ENCODE results near the gene SLX4.

The SLX4 gene

GRCh38 chr16:3550851-3551847 lies 60.3 kb downstream of the SLX4 start:
- Histone ChIP-seq H3K36me3 (replicated peaks in 1 of 2; ENCODE audit: control insufficient read depth in 2 of 2, insufficient read depth in 2 of 2, low read length in 2 of 2) (no peaks in the 10 kb centered on the region), H2BK15ac (ENCODE audit: low read length) (no peak overlapping the region), H3K14ac (ENCODE audit: low read length) (no peak overlapping the region), H3K9ac (ENCODE audit: low read depth, low read length, poor library complexity) (no peak overlapping the region), H2AK5ac (ENCODE audit: low read depth, low read length) (no peak overlapping the region), H2AFZ (ENCODE audit: low read length) (no peak overlapping the region), H3K79me1 (ENCODE audit: low read depth, low read length) (no peaks in the 10 kb centered on the region), H3K18ac (ENCODE audit: low read length) (no peak overlapping the region), H4K91ac (ENCODE audit: low read depth, low read length, poor library complexity) (no peak overlapping the region), H3K23ac (ENCODE audit: low read depth, low read length, poor library complexity) (no peak overlapping the region), H3K4ac (ENCODE audit: low read length) (no peak overlapping the region), H4K8ac (ENCODE audit: low read depth, low read length) (no peak overlapping the region), H3K4me2 (ENCODE audit: insufficient read depth, low read length, poor library complexity, severe bottlenecking) (no peak overlapping the region), H3K9me3 (replicated peaks in 1 of 2; ENCODE audit: control insufficient read depth in 2 of 2, insufficient read depth in 1 of 2, low read depth in 1 of 2, low read length in 2 of 2) (no peaks in the 10 kb centered on the region), H3K4me3 (ENCODE audit: low read length in 2 of 2) (no peak overlapping the region), H2BK120ac (ENCODE audit: low read depth, low read length) (no peak overlapping the region), H2BK5ac (ENCODE audit: low read length) (no peak overlapping the region), H3K27ac (replicated peaks; ENCODE audit: low read length) (no peak overlapping the region), H3K4me1 (ENCODE audit: control insufficient read depth in 2 of 2, insufficient read depth in 1 of 2, low read depth in 1 of 2, low read length in 2 of 2) (peaks cover 2 to 4% of the 10 kb centered on the region in 2 donors), H2BK12ac (ENCODE audit: low read length) (no peak overlapping the region), H3K27me3 (ENCODE audit: control insufficient read depth in 3 of 3, insufficient read depth in 3 of 3, low read depth in 1 of 3, low read length in 3 of 3) (peaks cover 0 to 2% (median 0%) of the 10 kb centered on the region in 3 experiments)
- DNase-seq (ENCODE audit: low spot score) = no peak
- 94 to 100% methylated on average over 2 to 4 of the region's 6 CpGs for WGBS, 2 donors (ENCODE audit: extremely low coverage in 2 of 2, insufficient read length in 2 of 2, insufficient replicate concordance in 1 of 2)

DNA sequence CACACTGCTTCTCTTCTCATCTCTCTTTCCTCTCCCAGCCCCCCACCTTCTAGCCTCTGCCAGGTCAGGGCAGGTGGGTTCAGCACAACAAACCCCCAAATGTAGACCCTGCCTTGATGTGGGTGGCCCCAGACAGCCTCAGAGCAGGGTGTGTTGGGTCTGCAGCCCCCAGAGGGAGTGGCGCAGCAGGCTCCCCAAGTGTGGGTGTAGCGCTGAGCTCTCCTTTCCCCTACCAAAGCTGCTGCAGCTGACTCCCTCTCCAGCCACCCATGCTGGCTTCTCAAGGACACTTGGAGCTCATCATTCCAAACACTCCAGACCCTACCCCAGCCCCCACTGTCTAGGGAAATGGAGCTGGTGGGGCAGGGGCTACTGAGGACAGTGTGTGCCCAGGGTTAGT lies 61.5 kb downstream of the SLX4 start:
- H3K9me3 ChIP-seq (replicated peaks in 1 of 2; ENCODE audit: control insufficient read depth in 2 of 2, insufficient read depth in 1 of 2, low read depth in 1 of 2, low read length in 2 of 2) = no peaks in the 10 kb centered on the region
- no peak overlapping the region for H3K4me3 ChIP-seq (ENCODE audit: low read length in 2 of 2)
- H4K8ac ChIP-seq (ENCODE audit: low read depth, low read length) = no peak overlapping the region
- H2AFZ ChIP-seq (ENCODE audit: low read length) = no peak overlapping the region
- no peak for DNase-seq (ENCODE audit: low spot score)
- H4K91ac ChIP-seq (ENCODE audit: low read depth, low read length, poor library complexity) = no peak overlapping the region
- no peak overlapping the region for H2BK120ac ChIP-seq (ENCODE audit: low read depth, low read length)
- no peaks in the 10 kb centered on the region for H3K79me1 ChIP-seq (ENCODE audit: low read depth, low read length)
- H3K4me2 ChIP-seq (ENCODE audit: insufficient read depth, low read length, poor library complexity, severe bottlenecking) = no peak overlapping the region
- H3K18ac ChIP-seq (ENCODE audit: low read length) = peak overlapping the region; percentile 69
- H3K27me3 ChIP-seq (ENCODE audit: control insufficient read depth in 3 of 3, insufficient read depth in 3 of 3, low read depth in 1 of 3, low read length in 3 of 3) = peaks cover 0 to 2% (median 0%) of the 10 kb centered on the region in 3 experiments
- H3K27ac ChIP-seq (replicated peaks; ENCODE audit: low read length) = no peak overlapping the region
- peaks cover 2 to 4% of the 10 kb centered on the region in 2 donors for H3K4me1 ChIP-seq (ENCODE audit: control insufficient read depth in 2 of 2, insufficient read depth in 1 of 2, low read depth in 1 of 2, low read length in 2 of 2)
- H3K9ac ChIP-seq (ENCODE audit: low read depth, low read length, poor library complexity) = peak overlapping the region; percentile 15
- no peaks in the 10 kb centered on the region for H3K36me3 ChIP-seq (replicated peaks in 1 of 2; ENCODE audit: control insufficient read depth in 2 of 2, insufficient read depth in 2 of 2, low read length in 2 of 2)
- no CpG with 5 or more reads among the region's 2 CpGs for WGBS, 2 donors (ENCODE audit: extremely low coverage in 2 of 2, insufficient read length in 2 of 2, insufficient replicate concordance in 1 of 2)
- no peak overlapping the region for H3K4ac ChIP-seq (ENCODE audit: low read length)
- H2BK12ac ChIP-seq (ENCODE audit: low read length) = no peak overlapping the region
- peak overlapping the region; percentile 18 for H2AK5ac ChIP-seq (ENCODE audit: low read depth, low read length)
- H3K23ac ChIP-seq (ENCODE audit: low read depth, low read length, poor library complexity) = no peak overlapping the region
- no peak overlapping the region for H2BK15ac ChIP-seq (ENCODE audit: low read length)
- no peak overlapping the region for H3K14ac ChIP-seq (ENCODE audit: low read length)
- no peak overlapping the region for H2BK5ac ChIP-seq (ENCODE audit: low read length)

DNA sequence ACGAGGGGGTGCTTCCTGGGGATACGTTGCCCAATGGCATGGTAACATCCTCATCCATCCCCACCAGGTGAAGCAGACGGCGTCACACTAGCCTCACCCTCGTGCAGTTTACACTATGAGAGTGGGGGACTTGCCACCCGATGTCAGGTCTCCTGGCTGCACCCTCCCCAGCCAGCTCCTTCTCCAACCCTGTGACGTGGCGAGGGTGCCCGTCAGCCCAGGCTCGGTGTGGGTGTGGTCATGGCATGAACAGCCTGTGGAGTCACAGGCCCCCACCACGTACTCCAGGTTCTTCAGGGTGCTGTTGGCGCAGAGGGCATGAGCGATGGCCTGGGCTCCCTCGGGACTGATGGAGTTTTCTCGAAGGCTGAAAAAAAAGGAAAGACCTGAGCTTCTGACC lies 62.5 kb downstream of the SLX4 start:
- Histone ChIP-seq H3K4me2 (ENCODE audit: insufficient read depth, low read length, poor library complexity, severe bottlenecking) (no peak overlapping the region), H4K91ac (ENCODE audit: low read depth, low read length, poor library complexity) (no peak overlapping the region), H3K79me1 (ENCODE audit: low read depth, low read length) (no peaks in the 10 kb centered on the region), H3K23ac (ENCODE audit: low read depth, low read length, poor library complexity) (no peak overlapping the region), H2BK120ac (ENCODE audit: low read depth, low read length) (no peak overlapping the region), H3K4me1 (ENCODE audit: control insufficient read depth in 2 of 2, insufficient read depth in 1 of 2, low read depth in 1 of 2, low read length in 2 of 2) (peaks cover 2 to 4% of the 10 kb centered on the region in 2 donors), H3K4ac (ENCODE audit: low read length) (no peak overlapping the region), H2BK15ac (ENCODE audit: low read length) (no peak overlapping the region), H3K36me3 (replicated peaks in 1 of 2; ENCODE audit: control insufficient read depth in 2 of 2, insufficient read depth in 2 of 2, low read length in 2 of 2) (no peaks in the 10 kb centered on the region), H2AK5ac (ENCODE audit: low read depth, low read length) (peak overlapping the region; percentile 46), H3K14ac (ENCODE audit: low read length) (peak overlapping the region; percentile 38), H4K8ac (ENCODE audit: low read depth, low read length) (peak overlapping the region; percentile 43), H3K4me3 (ENCODE audit: low read length in 2 of 2) (no peak overlapping the region), H3K18ac (ENCODE audit: low read length) (no peak overlapping the region), H3K27ac (replicated peaks; ENCODE audit: low read length) (no peak overlapping the region), H3K9me3 (replicated peaks in 1 of 2; ENCODE audit: control insufficient read depth in 2 of 2, insufficient read depth in 1 of 2, low read depth in 1 of 2, low read length in 2 of 2) (no peaks in the 10 kb centered on the region), H2AFZ (ENCODE audit: low read length) (no peak overlapping the region), H3K9ac (ENCODE audit: low read depth, low read length, poor library complexity) (no peak overlapping the region), H3K27me3 (ENCODE audit: control insufficient read depth in 3 of 3, insufficient read depth in 3 of 3, low read depth in 1 of 3, low read length in 3 of 3) (peaks cover 0 to 2% (median 0%) of the 10 kb centered on the region in 3 experiments), H2BK12ac (ENCODE audit: low read length) (peak overlapping the region; percentile 63), H2BK5ac (ENCODE audit: low read length) (no peak overlapping the region)
- no peak for DNase-seq (ENCODE audit: low spot score)
- WGBS, 2 donors (ENCODE audit: extremely low coverage in 2 of 2, insufficient read length in 2 of 2, insufficient replicate concordance in 1 of 2) = no CpG with 5 or more reads among the region's 15 CpGs

DNA sequence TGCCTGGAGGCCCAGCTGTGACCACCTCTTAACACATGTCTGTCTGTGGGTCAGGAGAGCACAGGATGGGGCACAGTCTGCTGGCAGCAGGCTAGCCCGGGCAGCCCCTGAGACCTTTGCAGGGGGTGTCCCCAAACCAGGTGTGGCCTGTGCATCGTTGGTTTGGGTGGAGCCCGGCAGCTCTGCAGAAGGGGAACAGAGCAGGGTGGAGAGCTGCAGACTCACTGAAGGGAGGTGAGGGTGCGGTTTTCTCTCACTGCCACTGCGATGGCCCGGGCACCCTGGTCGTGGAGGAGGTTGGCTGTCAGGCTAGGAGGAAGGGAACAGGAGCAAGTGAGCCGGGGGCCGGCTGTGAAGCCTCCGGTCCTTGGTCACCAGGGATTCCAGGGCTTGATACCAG lies 63.0 kb downstream of the SLX4 start:
- peak overlapping the region; percentile 41 for H2BK12ac ChIP-seq (ENCODE audit: low read length)
- peak overlapping the region; percentile 38 for H3K14ac ChIP-seq (ENCODE audit: low read length)
- no peak overlapping the region for H3K4me2 ChIP-seq (ENCODE audit: insufficient read depth, low read length, poor library complexity, severe bottlenecking)
- no peak for DNase-seq (ENCODE audit: low spot score)
- peak overlapping the region; percentile 44 for H3K9ac ChIP-seq (ENCODE audit: low read depth, low read length, poor library complexity)
- H3K4me1 ChIP-seq (ENCODE audit: control insufficient read depth in 2 of 2, insufficient read depth in 1 of 2, low read depth in 1 of 2, low read length in 2 of 2) = peaks cover 2 to 4% of the 10 kb centered on the region in 2 donors
- no peaks in the 10 kb centered on the region for H3K36me3 ChIP-seq (replicated peaks in 1 of 2; ENCODE audit: control insufficient read depth in 2 of 2, insufficient read depth in 2 of 2, low read length in 2 of 2)
- H3K79me1 ChIP-seq (ENCODE audit: low read depth, low read length) = no peaks in the 10 kb centered on the region
- peak overlapping the region; percentile 12 for H3K23ac ChIP-seq (ENCODE audit: low read depth, low read length, poor library complexity)
- peak overlapping the region; percentile 46 for H2AK5ac ChIP-seq (ENCODE audit: low read depth, low read length)
- H2AFZ ChIP-seq (ENCODE audit: low read length) = no peak overlapping the region
- H3K9me3 ChIP-seq (replicated peaks in 1 of 2; ENCODE audit: control insufficient read depth in 2 of 2, insufficient read depth in 1 of 2, low read depth in 1 of 2, low read length in 2 of 2) = no peaks in the 10 kb centered on the region
- H3K4me3 ChIP-seq (ENCODE audit: low read length in 2 of 2) = no peak overlapping the region
- no peak overlapping the region for H4K91ac ChIP-seq (ENCODE audit: low read depth, low read length, poor library complexity)
- H2BK15ac ChIP-seq (ENCODE audit: low read length) = no peak overlapping the region
- no peak overlapping the region for H3K18ac ChIP-seq (ENCODE audit: low read length)
- H3K27me3 ChIP-seq (ENCODE audit: control insufficient read depth in 3 of 3, insufficient read depth in 3 of 3, low read depth in 1 of 3, low read length in 3 of 3) = peaks cover 0 to 2% (median 0%) of the 10 kb centered on the region in 3 experiments
- peak overlapping the region; percentile 43 for H4K8ac ChIP-seq (ENCODE audit: low read depth, low read length)
- WGBS, 2 donors (ENCODE audit: extremely low coverage in 2 of 2, insufficient read length in 2 of 2, insufficient replicate concordance in 1 of 2) = no CpG with 5 or more reads among the region's 10 CpGs
- no peak overlapping the region for H2BK5ac ChIP-seq (ENCODE audit: low read length)
- H3K4ac ChIP-seq (ENCODE audit: low read length) = no peak overlapping the region
- no peak overlapping the region for H3K27ac ChIP-seq (replicated peaks; ENCODE audit: low read length)
- no peak overlapping the region for H2BK120ac ChIP-seq (ENCODE audit: low read depth, low read length)
